Smooth muscle cell (in vitro differentiated cells): Measurements from ENCODE around the gene KRTAP4-6. TPM values are rescaled to one million over a fixed set of nuclear protein-coding genes. Genes with fewer than 3 reads are reported as not detected.

Experiments
- DNase-seq: peaks from one replicate; lab custom pipeline; 2025; ENCODE audit not compliant: unreplicated experiment; lab: John Stamatoyannopoulos, UW
- H2AFZ ChIP-seq: fragments of 200-600 bp; sonication (generic); 2 replicates; pipeline ENCODE4 v1.6.0; 2016; ENCODE audit warnings: antibody characterized with exemption, low read depth, mild to moderate bottlenecking
- H3F3A ChIP-seq: fragments of 200-600 bp; sonication (generic); 2 replicates; pipeline ENCODE4 v1.6.0; 2017; ENCODE audit warnings: antibody characterized with exemption, low read depth
- H3K27ac ChIP-seq: fragments of 200-600 bp; sonication (generic); 2 replicates; pipeline ENCODE4 v1.5.1; 2016; ENCODE audit warnings: low read depth, mild to moderate bottlenecking
- H3K27me3 ChIP-seq: fragments of 200-600 bp; sonication (generic); 2 replicates; pipeline ENCODE4 v1.6.1; 2016; ENCODE audit warnings: low read depth, mild to moderate bottlenecking
- H3K36me3 ChIP-seq: fragments of 200-600 bp; sonication (generic); 2 replicates; pipeline ENCODE4 v1.5.1; 2016; ENCODE audit warnings: low read depth
- H3K4me1 ChIP-seq: fragments of 200-600 bp; sonication (generic); 2 replicates; pipeline ENCODE4 v1.5.1; 2016; ENCODE audit warnings: low read depth
- H3K4me2 ChIP-seq: fragments of 200-600 bp; sonication (generic); 2 replicates; pipeline ENCODE4 v1.6.0; 2016; ENCODE audit warnings: mild to moderate bottlenecking
- H3K4me3 ChIP-seq: fragments of 200-600 bp; sonication (generic); 2 replicates; pipeline ENCODE4 v1.5.1; 2016; ENCODE audit warnings: mild to moderate bottlenecking
- H3K79me2 ChIP-seq: fragments of 200-600 bp; sonication (generic); 2 replicates; pipeline ENCODE4 v1.6.0; 2016; ENCODE audit warnings: low read depth, mild to moderate bottlenecking
- H3K9ac ChIP-seq: fragments of 200-600 bp; sonication (generic); 2 replicates; pipeline ENCODE4 v1.6.0; 2016; ENCODE audit warnings: low read depth
- H3K9me3 ChIP-seq: fragments of 200-600 bp; sonication (generic); replicated peaks from 2 replicates; pipeline ENCODE4 v1.5.1; 2016; ENCODE audit warnings: low read depth
- H4K20me1 ChIP-seq: fragments of 200-600 bp; sonication (generic); 2 replicates; pipeline ENCODE4 v1.6.0; 2016; ENCODE audit warnings: low read depth
- CTCF ChIP-seq: fragments of 200-600 bp; sonication (generic); IDR thresholded peaks from 2 replicates; pipeline ENCODE4 v1.5.1; 2017; ENCODE audit warnings: borderline replicate concordance, mild to moderate bottlenecking, antibody characterized with exemption; ENCODE audit not compliant: insufficient read depth, poor library complexity, severe bottlenecking
- WGBS: methylation state at CpG from one replicate; pipeline ENCODE4 v1.1.7; 2016; ENCODE audit warnings: low lambda C conversion rate; 5-methylcytosine and 5-hydroxymethylcytosine counted together
- polyA plus RNA-seq: library from polyadenylated mRNA; unstranded; fragments of >200 nt; fragmentation: Nextera tagmentation; extraction: Ambion mirVana; gene quantifications from 2 replicates; pipeline ENCODE4 v1.2.1, GENCODE V29; 2016
- small RNA-seq: library from RNA; depleted of rRNA; stranded (forward); fragments of <200 nt; gene quantifications from one replicate; pipeline ENCODE3, GENCODE V24; 2014
- total RNA-seq: library from RNA; depleted of rRNA; stranded (reverse); fragments of >200 nt; gene quantifications from 2 replicates; pipeline ENCODE4 v1.2.3, GENCODE V29; 2014

KRTAP4-6 gene
- total and polyA plus RNA-seq, 2 experiments from 2014 or later = not detected

- Histone ChIP-seq H3K27ac (no peak overlapping the region), H3F3A (no peaks in the 10 kb centered on the region), H3K9me3 (no peaks in the 10 kb centered on the region), H3K9ac (no peak overlapping the region), H4K20me1 (no peaks in the 10 kb centered on the region), H3K36me3 (no peaks in the 10 kb centered on the region), H3K4me3 (no peak overlapping the region), H3K79me2 (no peaks in the 10 kb centered on the region), H3K27me3 (no peaks in the 10 kb centered on the region), H2AFZ (no peak overlapping the region), H3K4me1 (peaks cover 4% of the 10 kb centered on the region), H3K4me2 (no peak overlapping the region)
- no peak for DNase-seq
- 92% methylated on average over 7 of the region's 7 CpGs for WGBS
- TF ChIP-seq CTCF = no peak
These were observed 44.3 kb downstream of the KRTAP4-6 start for GRCh38 chr17:41096055-41096454.

Small RNAs within 50 kb of the gene (small RNA-seq; reads per million reads assigned to genes)
- not detected for gene KRTAP4-17P

Other genes starting within 250 kb of the KRTAP4-6 start
Only the 30 nearest of the 39 such genes appear.
- not detected in 2 replicates for gene KRTAP3-3, start 146.4 kb downstream of the KRTAP4-6 start, total RNA-seq
- not detected in 2 replicates for gene KRTAP3-3, start 146.4 kb downstream of the KRTAP4-6 start, polyA plus RNA-seq
- not detected in 2 replicates for gene KRTAP3-2, start 140.6 kb downstream of the KRTAP4-6 start, total RNA-seq
- not detected in 2 replicates for gene KRTAP3-2, start 140.6 kb downstream of the KRTAP4-6 start, polyA plus RNA-seq
- gene KRTAP3-1, start 131.4 kb downstream of the KRTAP4-6 start, total RNA-seq = 0.49 and 1.5 TPM in 2 replicates
- gene KRTAP3-1, start 131.4 kb downstream of the KRTAP4-6 start, polyA plus RNA-seq = 0.29 and 1.8 TPM in 2 replicates
- 3.0 TPM in 1 of 2 replicates, not detected in the other for gene KRTAP1-5, start 113.3 kb downstream of the KRTAP4-6 start, total RNA-seq
- 1.1 TPM in 1 of 2 replicates, not detected in the other for gene KRTAP1-5, start 113.3 kb downstream of the KRTAP4-6 start, polyA plus RNA-seq
- gene KRTAP1-4, start 110.3 kb downstream of the KRTAP4-6 start, total RNA-seq = not detected in 2 replicates
- gene KRTAP1-4, start 110.3 kb downstream of the KRTAP4-6 start, polyA plus RNA-seq = not detected in 2 replicates
- gene KRTAP1-3, start 105.7 kb downstream of the KRTAP4-6 start, total RNA-seq = not detected in 2 replicates
- gene KRTAP1-3, start 105.7 kb downstream of the KRTAP4-6 start, polyA plus RNA-seq = not detected in 2 replicates
- not detected in 2 replicates for gene KRTAP1-1, start 99.1 kb downstream of the KRTAP4-6 start, total RNA-seq
- not detected in 2 replicates for gene KRTAP1-1, start 99.1 kb downstream of the KRTAP4-6 start, polyA plus RNA-seq
- gene KRTAP2-1, start 93.2 kb downstream of the KRTAP4-6 start, total RNA-seq = not detected in 2 replicates
- gene KRTAP2-1, start 93.2 kb downstream of the KRTAP4-6 start, polyA plus RNA-seq = not detected in 2 replicates
- not detected in 2 replicates for gene KRTAP2-2, start 85.3 kb downstream of the KRTAP4-6 start, total RNA-seq
- not detected in 2 replicates for gene KRTAP2-2, start 85.3 kb downstream of the KRTAP4-6 start, polyA plus RNA-seq
- 3.5 and 17.3 TPM in 2 replicates for gene KRTAP2-3, start 80.4 kb downstream of the KRTAP4-6 start, total RNA-seq
- gene KRTAP2-3, start 80.4 kb downstream of the KRTAP4-6 start, polyA plus RNA-seq = 21.0 and 71.9 TPM in 2 replicates
- not detected in 2 replicates for gene KRTAP2-4, start 74.7 kb downstream of the KRTAP4-6 start, total RNA-seq
- gene KRTAP2-4, start 74.7 kb downstream of the KRTAP4-6 start, polyA plus RNA-seq = 0.38 TPM in 1 of 2 replicates, not detected in the other
- not detected in 2 replicates for gene KRTAP4-7, start 56.4 kb downstream of the KRTAP4-6 start, total RNA-seq
- not detected in 2 replicates for gene KRTAP4-7, start 56.4 kb downstream of the KRTAP4-6 start, polyA plus RNA-seq
- gene KRTAP4-8, start 42.4 kb downstream of the KRTAP4-6 start, total RNA-seq = not detected in 2 replicates
- gene KRTAP4-8, start 42.4 kb downstream of the KRTAP4-6 start, polyA plus RNA-seq = 0.56 TPM in 1 of 2 replicates, not detected in the other
- not detected in 2 replicates for gene KRTAP4-16, start 38.3 kb downstream of the KRTAP4-6 start, total RNA-seq
- not detected in 2 replicates for gene KRTAP4-16, start 38.3 kb downstream of the KRTAP4-6 start, polyA plus RNA-seq
- 1.7 TPM in 1 of 2 replicates, not detected in the other for gene KRTAP4-9, start 35.2 kb downstream of the KRTAP4-6 start, total RNA-seq
- gene KRTAP4-9, start 35.2 kb downstream of the KRTAP4-6 start, polyA plus RNA-seq = not detected in 2 replicates
- not detected in 2 replicates for gene KRTAP4-11, start 22.2 kb downstream of the KRTAP4-6 start, total RNA-seq
- not detected in 2 replicates for gene KRTAP4-11, start 22.2 kb downstream of the KRTAP4-6 start, polyA plus RNA-seq
- gene KRTAP4-12, start 16.4 kb downstream of the KRTAP4-6 start, total RNA-seq = not detected in 2 replicates
- gene KRTAP4-12, start 16.4 kb downstream of the KRTAP4-6 start, polyA plus RNA-seq = not detected in 2 replicates
- gene KRTAP4-5, start 9.3 kb upstream of the KRTAP4-6 start, total RNA-seq = not detected in 2 replicates
- gene KRTAP4-5, start 9.3 kb upstream of the KRTAP4-6 start, polyA plus RNA-seq = not detected in 2 replicates
- gene KRTAP4-4, start 20.2 kb upstream of the KRTAP4-6 start, total RNA-seq = not detected in 2 replicates
- gene KRTAP4-4, start 20.2 kb upstream of the KRTAP4-6 start, polyA plus RNA-seq = not detected in 2 replicates
- not detected in 2 replicates for gene KRTAP4-3, start 27.7 kb upstream of the KRTAP4-6 start, total RNA-seq
- gene KRTAP4-3, start 27.7 kb upstream of the KRTAP4-6 start, polyA plus RNA-seq = not detected in 2 replicates
- not detected in 2 replicates for gene KRTAP4-2, start 37.7 kb upstream of the KRTAP4-6 start, total RNA-seq
- not detected in 2 replicates for gene KRTAP4-2, start 37.7 kb upstream of the KRTAP4-6 start, polyA plus RNA-seq
- gene KRTAP4-1, start 44.4 kb upstream of the KRTAP4-6 start, total RNA-seq = not detected in 2 replicates
- not detected in 2 replicates for gene KRTAP4-1, start 44.4 kb upstream of the KRTAP4-6 start, polyA plus RNA-seq
- gene KRTAP9-1, start 49.3 kb upstream of the KRTAP4-6 start, total RNA-seq = not detected in 2 replicates
- not detected in 2 replicates for gene KRTAP9-1, start 49.3 kb upstream of the KRTAP4-6 start, polyA plus RNA-seq
- not detected in 2 replicates for gene KRTAP9-2, start 86.1 kb upstream of the KRTAP4-6 start, total RNA-seq
- not detected in 2 replicates for gene KRTAP9-2, start 86.1 kb upstream of the KRTAP4-6 start, polyA plus RNA-seq
- not detected in 2 replicates for gene KRTAP9-3, start 91.9 kb upstream of the KRTAP4-6 start, total RNA-seq
- gene KRTAP9-3, start 91.9 kb upstream of the KRTAP4-6 start, polyA plus RNA-seq = not detected in 2 replicates
- gene KRTAP9-8, start 97.5 kb upstream of the KRTAP4-6 start, total RNA-seq = not detected in 2 replicates
- gene KRTAP9-8, start 97.5 kb upstream of the KRTAP4-6 start, polyA plus RNA-seq = not detected in 2 replicates
- gene KRTAP9-4, start 109.1 kb upstream of the KRTAP4-6 start, total RNA-seq = not detected in 2 replicates
- gene KRTAP9-4, start 109.1 kb upstream of the KRTAP4-6 start, polyA plus RNA-seq = not detected in 2 replicates
- gene KRTAP9-9, start 114.8 kb upstream of the KRTAP4-6 start, total RNA-seq = not detected in 2 replicates
- not detected in 2 replicates for gene KRTAP9-9, start 114.8 kb upstream of the KRTAP4-6 start, polyA plus RNA-seq
- not detected in 2 replicates for gene KRTAP9-6, start 124.8 kb upstream of the KRTAP4-6 start, total RNA-seq
- not detected in 2 replicates for gene KRTAP9-6, start 124.8 kb upstream of the KRTAP4-6 start, polyA plus RNA-seq
- not detected in 2 replicates for gene KRTAP9-7, start 135.2 kb upstream of the KRTAP4-6 start, total RNA-seq
- not detected in 2 replicates for gene KRTAP9-7, start 135.2 kb upstream of the KRTAP4-6 start, polyA plus RNA-seq